GM15510 (cell line): ENCODE data around the gene CADM1.

Experiments
- POLR2A ChIP-seq: IDR thresholded peaks from 3 replicates; pipeline ENCODE4 v1.6.1; 2011; ENCODE audit warnings: borderline replicate concordance; ENCODE audit not compliant: insufficient read length; ENCODE audit errors: extremely low read depth

The CADM1 gene

DNA sequence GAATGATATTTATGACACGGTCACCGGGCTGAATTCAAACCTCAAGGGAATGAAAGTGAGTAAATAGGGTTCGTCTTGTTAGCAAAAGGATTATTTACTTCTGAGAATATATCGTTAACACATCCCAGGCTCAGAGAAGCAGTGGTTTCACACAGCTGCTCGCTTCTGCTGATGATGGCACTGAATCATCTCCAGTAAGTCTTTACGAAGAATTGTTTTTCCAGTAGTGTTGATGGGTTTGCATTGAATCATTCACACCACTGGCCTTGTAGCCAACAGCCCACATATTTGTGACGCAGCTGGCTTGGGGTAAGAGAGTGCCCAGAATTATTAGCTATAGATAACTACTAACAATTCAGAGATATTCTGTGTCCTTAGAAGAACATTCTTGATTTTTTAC is 236.3 kb downstream of the CADM1 start:
- TF ChIP-seq POLR2A: no peak

DNA sequence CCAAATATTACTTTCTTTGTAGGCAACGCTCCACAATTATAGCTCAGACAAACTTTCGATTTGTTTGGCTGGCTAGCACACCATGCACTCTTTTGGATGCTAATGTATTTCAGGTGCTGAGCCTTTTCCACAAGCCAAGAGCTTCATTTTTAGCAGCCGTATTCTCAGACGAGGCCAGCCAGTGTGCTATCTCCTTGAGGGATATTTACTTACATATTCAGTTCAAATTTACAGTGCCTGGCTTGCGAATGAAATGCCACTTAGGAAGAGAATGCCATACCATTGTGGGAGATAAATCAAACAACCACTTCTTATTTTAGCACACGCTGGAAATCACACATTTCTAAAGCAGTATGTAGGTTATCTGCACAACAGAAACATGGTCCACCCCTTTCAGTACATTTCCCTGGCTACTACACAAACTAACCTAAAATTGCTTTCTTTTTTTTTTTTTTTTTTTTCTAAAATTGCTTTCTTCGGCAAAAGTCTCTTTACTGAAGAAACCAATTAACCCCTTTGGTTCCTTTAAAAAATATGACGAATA is 236.9 kb downstream of the CADM1 start:
- TF ChIP-seq POLR2A: no peak

DNA sequence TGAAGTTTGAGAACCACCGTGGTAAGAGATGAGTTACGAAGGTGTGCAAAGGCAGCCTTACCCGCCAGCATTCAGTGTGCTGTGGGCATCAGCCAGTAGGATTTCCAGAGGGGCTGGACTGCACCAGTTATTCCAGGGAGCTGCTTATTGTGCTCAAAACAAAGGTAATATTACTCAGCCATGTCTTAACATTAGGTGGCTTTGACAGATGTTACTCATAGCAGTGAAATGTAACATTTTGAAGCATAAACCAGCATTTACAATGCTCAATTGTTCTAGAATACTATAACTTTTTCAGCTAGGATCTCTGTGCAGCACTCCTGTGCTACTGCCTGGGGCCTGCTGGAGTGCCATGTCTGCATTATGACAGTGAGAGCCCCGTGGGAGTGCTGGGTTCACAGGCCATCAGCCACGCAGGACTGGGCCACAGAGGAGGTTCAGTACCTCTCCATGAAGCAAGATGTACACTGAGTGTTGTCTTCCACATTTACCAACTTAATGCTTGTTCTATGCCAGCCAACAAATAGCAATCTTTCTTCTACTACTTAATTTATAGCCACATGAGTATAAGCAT is 238.1 kb downstream of the CADM1 start:
- no peak for TF ChIP-seq POLR2A

- no peak for TF ChIP-seq POLR2A
Measured at GRCh38 chr11:115263799-115264656, 240.2 kb downstream of the CADM1 start.

DNA sequence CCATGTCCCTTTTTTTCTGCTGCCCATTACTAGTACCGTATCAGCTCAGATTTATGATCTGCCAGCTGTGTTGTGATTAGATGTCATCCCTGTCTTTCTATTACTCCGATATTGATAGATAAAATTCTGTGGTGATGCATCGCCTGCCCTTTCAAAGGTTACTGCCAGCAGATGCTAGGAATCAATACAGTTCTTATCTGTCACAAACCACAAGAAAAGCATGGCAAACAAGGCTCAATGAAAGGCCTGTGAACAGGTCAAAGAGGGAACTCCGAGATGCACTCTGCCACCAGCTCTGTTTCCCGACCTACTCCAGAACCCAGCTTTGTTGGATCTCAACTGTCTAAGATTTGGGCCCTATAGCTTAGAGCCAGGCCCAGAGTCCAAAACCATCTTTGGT is 246.0 kb downstream of the CADM1 start:
- TF ChIP-seq POLR2A: no peak

GRCh38 chr11:115257678-115258077 is 246.5 kb downstream of the CADM1 start:
- no peak for TF ChIP-seq POLR2A

DNA sequence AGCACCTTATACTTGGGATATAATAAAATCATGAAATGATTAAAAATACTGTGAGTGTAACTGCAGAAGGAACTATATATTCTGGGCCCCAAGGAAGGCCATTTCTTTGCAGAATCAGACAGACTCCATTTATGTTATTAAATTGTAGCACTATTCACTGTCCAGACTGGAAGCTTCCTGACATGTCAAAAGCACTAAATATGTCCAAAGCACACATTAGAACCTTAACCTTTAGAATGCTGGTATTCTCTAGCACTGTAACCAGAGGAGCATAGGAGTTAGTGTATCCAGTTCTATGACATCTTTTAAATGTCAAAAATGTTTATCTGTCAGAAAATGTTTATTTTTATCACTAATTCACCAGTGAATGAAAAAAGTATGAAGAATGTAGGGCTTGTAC is 246.9 kb downstream of the CADM1 start:
- no peak for TF ChIP-seq POLR2A

GRCh38 chr11:115256397-115257197 is 247.6 kb downstream of the CADM1 start:
- TF ChIP-seq POLR2A: no peak

- no peak for TF ChIP-seq POLR2A
Measured at GRCh38 chr11:115255006-115255762, 249.0 kb downstream of the CADM1 start.

DNA sequence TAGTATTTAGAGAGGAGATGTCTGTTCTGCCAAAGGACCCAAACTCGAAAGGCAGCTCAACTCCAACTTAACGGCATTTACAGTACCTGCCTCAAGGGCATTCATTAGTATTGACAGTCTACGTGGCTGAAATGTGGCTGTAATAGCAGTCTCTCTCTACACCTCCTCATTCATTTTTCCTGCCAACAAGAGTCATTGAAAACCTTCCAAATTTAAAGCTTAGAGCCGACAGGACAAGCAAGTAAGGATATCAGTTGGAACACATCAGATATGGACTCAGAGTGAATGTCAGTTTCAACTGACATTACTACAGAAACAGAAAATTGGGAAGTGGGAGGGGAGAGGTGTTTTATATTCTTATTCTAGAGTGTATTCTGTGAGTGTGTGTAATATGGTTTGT is 253.1 kb downstream of the CADM1 start:
- TF ChIP-seq POLR2A: no peak

DNA sequence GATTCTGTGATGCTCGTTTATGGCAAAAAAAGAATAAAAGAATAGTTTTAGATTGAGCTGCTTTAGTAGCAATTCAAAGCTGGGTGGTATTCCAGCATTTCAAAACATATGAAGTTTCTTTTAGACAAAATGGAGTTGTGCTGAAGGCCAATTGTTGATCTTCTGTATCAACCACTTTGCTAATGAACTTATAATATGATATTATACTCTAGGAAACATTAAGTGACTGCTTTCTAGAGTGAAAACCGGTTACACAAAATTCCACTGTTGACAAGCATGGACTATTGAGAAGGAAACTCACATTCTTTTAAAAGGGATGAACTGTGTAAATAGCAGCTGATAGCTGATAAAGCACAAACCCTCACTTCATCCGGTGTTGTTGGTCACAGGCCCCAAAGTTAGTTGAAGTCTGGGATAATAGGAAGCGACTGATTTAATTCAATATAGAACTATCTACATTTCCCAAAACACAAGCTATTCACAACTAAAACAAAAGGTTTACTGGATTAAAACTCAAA is 255.1 kb downstream of the CADM1 start:
- TF ChIP-seq POLR2A: no peak

GRCh38 chr11:115247953-115248352 is 256.3 kb downstream of the CADM1 start:
- TF ChIP-seq POLR2A: no peak

DNA sequence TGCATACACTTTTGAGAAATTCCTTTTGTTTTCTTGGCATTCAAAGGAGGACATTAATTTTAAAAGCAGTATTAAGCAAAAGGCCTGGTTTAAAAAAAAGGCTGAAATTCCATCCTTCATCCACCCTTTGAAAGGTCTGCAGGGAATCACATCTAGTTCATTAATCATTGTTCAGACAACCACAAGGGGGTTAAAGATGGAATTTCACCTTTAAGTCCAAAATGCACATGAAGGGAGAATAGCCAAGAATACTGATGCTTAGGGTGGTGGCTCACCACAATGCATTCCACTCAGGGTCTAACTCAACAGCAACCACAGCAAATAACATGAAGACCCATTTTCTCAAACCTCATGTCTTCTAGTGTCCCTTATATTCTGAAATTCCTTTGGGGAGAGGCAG is 256.9 kb downstream of the CADM1 start:
- TF ChIP-seq POLR2A: no peak

GRCh38 chr11:115244758-115245157 is 259.5 kb downstream of the CADM1 start:
- no peak for TF ChIP-seq POLR2A
